Measurements from ENCODE around the gene ARL4D. TPM values are rescaled to one million over a fixed set of nuclear protein-coding genes. Genes with fewer than 3 reads are reported as not detected.
A peak's percentile ranks its signal among the peaks of the same experiment; 100 is the strongest.

The ARL4D gene
- total RNA-seq, 1 experiment from 2014 or later, result 19.9 TPM

GRCh38 chr17:43443381-43443780 lies 44.6 kb downstream of the ARL4D start:
- intact Hi-C loops (cut with micrococcal nuclease; ENCODE audit: unreplicated experiment), result no loop called here
- peaks cover 18% of the 10 kb centered on the region for H3K4me1 Mint-ChIP-seq (ENCODE audit: low read depth, unreplicated experiment)
- peak overlapping the region; percentile 32 for H3K27ac Mint-ChIP-seq (ENCODE audit: unreplicated experiment)
- Histone ChIP-seq H3K36me3 (ENCODE audit: control insufficient read depth, insufficient read depth, low read length) (no peaks in the 10 kb centered on the region), H3K4me3 (ENCODE audit: low read depth, low read length) (no peak overlapping the region), H3K9me3 (no peaks in the 10 kb centered on the region), H3K27me3 (replicated peaks; ENCODE audit: control insufficient read depth, insufficient read depth, low read length) (no peaks in the 10 kb centered on the region), H3K4me1 (peaks cover 26% of the 10 kb centered on the region)
- no TSS peak for BruUV-seq (replicated peaks)
- H3K9me3 Mint-ChIP-seq (ENCODE audit: unreplicated experiment), result no peaks in the 10 kb centered on the region
- DNase-seq, result no peak
- ChIA-PET CTCF (no interaction called here), POLR2A (no interaction called here)
- H3K27me3 Mint-ChIP-seq (ENCODE audit: insufficient read depth, unreplicated experiment), result no peaks in the 10 kb centered on the region
- TF ChIP-seq CTCF (IDR thresholded peaks at IDR 0.05; ENCODE audit: insufficient read depth in 1 of 2, low read depth in 1 of 2, low read length in 1 of 2, severe bottlenecking in 1 of 2, unreplicated experiment in 1 of 2), result no peak
- no peaks in the 10 kb centered on the region for H3K36me3 Mint-ChIP-seq (ENCODE audit: insufficient read depth, unreplicated experiment)
- H3K4me3 Mint-ChIP-seq (ENCODE audit: unreplicated experiment), result no peak overlapping the region

- no peak for DNase-seq
- Mint-ChIP-seq H3K4me3 (ENCODE audit: unreplicated experiment) (peak overlapping the region; percentile 7), H3K9me3 (ENCODE audit: unreplicated experiment) (no peaks in the 10 kb centered on the region), H3K27me3 (ENCODE audit: insufficient read depth, unreplicated experiment) (no peaks in the 10 kb centered on the region), H3K36me3 (ENCODE audit: insufficient read depth, unreplicated experiment) (no peaks in the 10 kb centered on the region), H3K4me1 (ENCODE audit: low read depth, unreplicated experiment) (peaks cover 16% of the 10 kb centered on the region), H3K27ac (ENCODE audit: unreplicated experiment) (peak overlapping the region; percentile 32)
- Histone ChIP-seq H3K4me3 (ENCODE audit: low read depth, low read length) (no peak overlapping the region), H3K4me1 (peaks cover 20% of the 10 kb centered on the region), H3K36me3 (ENCODE audit: control insufficient read depth, insufficient read depth, low read length) (no peaks in the 10 kb centered on the region), H3K9me3 (no peaks in the 10 kb centered on the region), H3K27me3 (replicated peaks; ENCODE audit: control insufficient read depth, insufficient read depth, low read length) (no peaks in the 10 kb centered on the region)
- POLR2A ChIA-PET, result interaction anchor here (0.5 to 1.1 kb wide), 2 partner anchors 8 to 46 kb away, joined by 3 to 6 read pairs; partner anchors contain the start of gene ARL4D
- no peak for TF ChIP-seq CTCF (IDR thresholded peaks at IDR 0.05; ENCODE audit: insufficient read depth in 1 of 2, low read depth in 1 of 2, low read length in 1 of 2, severe bottlenecking in 1 of 2, unreplicated experiment in 1 of 2)
- intact Hi-C loops (cut with micrococcal nuclease; ENCODE audit: unreplicated experiment), result loop anchor here (2.0 kb wide), 1 partner anchor 14 kb away; no protein-coding TSS in a partner anchor
- CTCF ChIA-PET, result interaction anchor here (0.6 to 1.1 kb wide), 3 partner anchors 39 to 60 kb away, joined by 3 to 4 read pairs (median 3); partner anchors contain the start of gene DHX8
- BruUV-seq (replicated peaks), result TSS peak; percentile 78
Observed at GRCh38 chr17:43444223-43445008, 45.6 kb downstream of the ARL4D start.

GRCh38 chr17:43445009-43445589 lies 46.3 kb downstream of the ARL4D start:
- no peak overlapping the region for H3K4me3 Mint-ChIP-seq (ENCODE audit: unreplicated experiment)
- POLR2A ChIA-PET, result no interaction called here
- no peaks in the 10 kb centered on the region for H3K27me3 ChIP-seq (replicated peaks; ENCODE audit: control insufficient read depth, insufficient read depth, low read length)
- H3K4me1 Mint-ChIP-seq (ENCODE audit: low read depth, unreplicated experiment), result peaks cover 23% of the 10 kb centered on the region
- H3K4me1 ChIP-seq, result peaks cover 27% of the 10 kb centered on the region
- no peaks in the 10 kb centered on the region for H3K36me3 Mint-ChIP-seq (ENCODE audit: insufficient read depth, unreplicated experiment)
- BruUV-seq (replicated peaks), result no TSS peak
- H3K27ac Mint-ChIP-seq (ENCODE audit: unreplicated experiment), result peak overlapping the region; percentile 32
- no peaks in the 10 kb centered on the region for H3K27me3 Mint-ChIP-seq (ENCODE audit: insufficient read depth, unreplicated experiment)
- TF ChIP-seq CTCF (IDR thresholded peaks at IDR 0.05; ENCODE audit: insufficient read depth in 1 of 2, low read depth in 1 of 2, low read length in 1 of 2, severe bottlenecking in 1 of 2, unreplicated experiment in 1 of 2), result no peak
- H3K4me3 ChIP-seq (ENCODE audit: low read depth, low read length), result no peak overlapping the region
- H3K36me3 ChIP-seq (ENCODE audit: control insufficient read depth, insufficient read depth, low read length), result no peaks in the 10 kb centered on the region
- no peaks in the 10 kb centered on the region for H3K9me3 Mint-ChIP-seq (ENCODE audit: unreplicated experiment)
- H3K9me3 ChIP-seq, result no peaks in the 10 kb centered on the region
- CTCF ChIA-PET, result interaction anchor here (0.8 kb wide), 1 partner anchor 39 kb away, joined by 3 read pairs; the partner anchor contains the start of gene DHX8
- no peak for DNase-seq
- intact Hi-C loops (cut with micrococcal nuclease; ENCODE audit: unreplicated experiment), result loop anchor here (2.0 kb wide), 1 partner anchor 14 kb away; no protein-coding TSS in a partner anchor

All from Caco-2 (cell line).